Measurements from ENCODE around the gene AMY1C.
"Not testable (repeated sequence)": the region's sequence is repeated elsewhere in the genome, so short reads cannot be mapped to it uniquely, and the experiment has no call there.

The AMY1C gene

DNA sequence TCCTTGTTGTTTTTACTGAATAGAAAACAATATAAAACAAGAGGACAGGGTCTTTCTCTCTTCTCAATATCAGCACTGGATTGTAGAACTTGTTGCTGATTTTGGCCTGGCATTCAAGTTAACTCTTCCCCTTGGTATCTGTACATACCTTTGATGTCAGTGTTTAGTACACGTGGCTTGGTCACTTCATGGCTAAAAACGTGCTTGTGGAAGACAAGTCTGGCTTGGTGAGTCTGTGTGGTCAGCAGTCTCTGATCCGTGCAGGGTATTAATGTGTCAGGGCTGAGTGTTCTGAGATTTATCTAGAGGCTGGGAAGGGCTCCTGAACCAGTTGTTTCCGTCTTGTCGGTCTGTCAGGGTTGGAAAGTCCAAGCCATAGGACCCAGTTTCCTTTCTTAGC, at the start of gene AMY1C:
Gene AMY1C (plus strand): TSS at position 301 of the 400 bp plus-strand sequence. CDS start 572 bp downstream, outside the sequence.
- not testable (repeated sequence) for DNase-seq (ENCODE audit: low read depth)

- DNase-seq (ENCODE audit: low read depth): not testable (repeated sequence)
Observed at GRCh38 chr1:103700669-103701068, 49.0 kb upstream of the AMY1C start.

- not testable (repeated sequence) for DNase-seq (ENCODE audit: low read depth)
Observed at GRCh38 chr1:103701256-103701655, 48.4 kb upstream of the AMY1C start.

- DNase-seq (ENCODE audit: low read depth): not testable (repeated sequence)
Observed at GRCh38 chr1:103707670-103708069, 42.0 kb upstream of the AMY1C start.

- not testable (repeated sequence) for DNase-seq (ENCODE audit: low read depth)
Observed at GRCh38 chr1:103710381-103710780, 39.3 kb upstream of the AMY1C start.

DNA sequence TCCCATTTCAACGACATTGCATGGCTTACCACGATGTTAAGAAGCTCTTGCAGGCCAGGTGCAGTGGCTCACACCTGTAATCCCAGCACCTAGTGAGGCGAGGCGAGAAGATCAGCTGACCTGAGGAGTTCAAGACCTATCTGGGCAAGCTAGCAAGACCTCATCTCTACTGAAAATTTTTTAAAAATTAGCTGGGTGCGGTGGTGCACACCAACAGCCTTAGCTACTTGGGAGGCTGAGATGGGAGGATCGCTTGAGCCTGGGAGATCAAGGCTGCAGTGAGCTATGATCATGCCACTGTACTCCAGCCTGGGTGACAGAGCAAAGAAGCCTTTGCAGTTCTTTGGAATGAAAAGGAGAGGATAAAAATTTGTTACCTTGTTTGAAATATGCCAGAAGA, 32.3 kb upstream of the AMY1C start:
- not testable (repeated sequence) for DNase-seq (ENCODE audit: low read depth)

- DNase-seq (ENCODE audit: low read depth): not testable (repeated sequence)
Observed at GRCh38 chr1:103721473-103721872, 28.2 kb upstream of the AMY1C start.

GRCh38 chr1:103735334-103735733, 14.4 kb upstream of the AMY1C start:
- not testable (repeated sequence) for DNase-seq (ENCODE audit: low read depth)

DNA sequence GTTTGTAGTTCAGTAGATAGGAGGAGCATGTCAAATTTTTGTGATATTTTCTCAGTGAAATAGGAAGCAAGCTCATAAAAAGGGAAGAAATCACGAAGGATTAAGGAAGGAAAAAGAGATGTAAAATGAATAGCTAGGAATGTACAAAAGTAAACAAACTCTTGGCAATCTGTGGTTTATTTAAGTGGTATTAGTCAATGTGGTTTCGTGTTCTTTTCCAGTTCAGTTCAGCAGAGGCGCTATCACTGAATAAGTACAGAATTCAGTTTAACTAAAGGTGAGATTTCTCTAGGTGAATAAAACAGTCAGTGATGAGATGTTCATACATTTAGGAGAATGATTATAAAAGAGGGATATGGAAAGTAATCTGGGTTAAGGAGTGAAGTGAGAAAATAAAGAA, 11.7 kb upstream of the AMY1C start:
- not testable (repeated sequence) for DNase-seq (ENCODE audit: low read depth)

DNA sequence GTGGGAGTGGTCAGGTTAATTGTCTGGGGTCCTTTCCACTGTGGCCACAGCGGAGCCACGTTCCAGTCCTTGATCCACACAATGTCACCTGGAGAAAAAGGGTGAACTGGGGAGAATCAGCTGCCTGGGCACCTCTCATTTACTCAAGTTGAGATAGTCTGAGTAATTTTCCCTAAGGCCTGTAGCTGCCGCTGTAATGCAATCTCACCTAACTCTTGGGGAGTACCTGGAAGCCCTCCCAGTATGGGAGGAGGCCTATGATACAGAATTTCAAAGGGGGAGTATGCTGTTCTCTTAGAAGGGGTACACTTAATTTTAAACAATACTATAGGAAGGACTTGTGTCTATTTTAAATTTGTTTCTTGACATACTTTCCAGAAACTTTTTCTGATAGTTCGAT, 5.2 kb upstream of the AMY1C start:
- not testable (repeated sequence) for DNase-seq (ENCODE audit: low read depth)

DNA sequence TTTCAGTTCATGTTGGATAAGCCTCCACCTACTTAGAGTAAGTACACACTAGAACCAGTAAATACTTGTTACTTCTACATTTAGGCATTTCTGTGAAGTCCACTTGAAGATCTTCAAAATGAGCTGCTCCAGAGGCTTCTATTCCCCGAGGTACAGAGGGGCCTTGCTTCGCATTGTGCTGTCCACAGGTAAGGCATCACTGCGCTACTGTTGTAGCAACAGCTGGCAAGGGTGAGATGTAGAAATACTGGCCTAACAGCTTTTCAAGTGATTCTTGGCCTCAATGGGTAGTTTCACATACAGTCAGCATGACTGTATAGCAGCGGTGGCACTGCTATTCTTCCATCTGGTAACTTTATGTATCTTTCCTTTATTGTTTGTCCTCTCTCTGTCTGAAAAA, 4.7 kb upstream of the AMY1C start:
- DNase-seq (ENCODE audit: low read depth): not testable (repeated sequence)

- DNase-seq (ENCODE audit: low read depth): not testable (repeated sequence)
Observed at GRCh38 chr1:103748273-103748672, 1.4 kb upstream of the AMY1C start.

GRCh38 chr1:103761896-103762295, 12.2 kb downstream of the AMY1C start:
- no peak for DNase-seq (ENCODE audit: low read depth)

DNA sequence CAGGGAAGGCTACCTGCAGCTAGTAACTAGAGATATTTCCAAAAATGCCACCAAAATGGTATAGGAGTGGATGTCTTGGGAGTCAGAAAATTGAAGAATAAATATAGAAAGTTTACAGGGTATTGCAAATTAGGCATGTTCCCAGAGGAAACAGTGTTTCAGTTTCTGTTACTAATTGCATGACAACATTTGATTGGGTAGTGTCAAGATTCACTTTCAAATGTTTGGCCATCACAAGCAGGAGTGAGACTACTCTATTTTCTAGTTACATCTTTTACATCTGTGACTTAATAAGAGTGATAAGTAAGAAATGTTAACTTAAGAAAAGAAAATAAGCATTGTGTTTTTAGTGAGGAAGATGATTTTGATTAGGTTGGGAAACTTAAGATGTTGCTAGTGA, 30.2 kb downstream of the AMY1C start:
- DNase-seq (ENCODE audit: low read depth): no peak

DNA sequence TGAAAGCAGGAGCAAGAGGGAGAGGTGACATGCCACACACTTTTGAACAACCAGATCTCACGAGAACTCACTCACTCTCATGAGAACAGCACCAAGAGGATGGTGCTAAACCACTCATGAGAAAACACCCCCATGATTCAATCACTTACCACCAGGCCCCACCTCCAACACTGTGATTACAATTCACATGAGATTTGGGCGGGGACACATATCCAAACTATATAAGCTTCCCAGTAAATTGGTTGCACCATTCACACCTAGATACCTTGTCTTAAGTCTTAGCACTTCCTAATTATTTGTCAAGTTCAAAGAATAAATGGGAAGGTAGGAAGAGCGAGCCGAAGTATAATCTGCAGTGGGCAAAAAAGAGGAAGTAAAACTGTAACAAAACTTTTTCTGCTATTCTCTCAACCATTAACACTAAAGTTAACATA, 34.3 kb downstream of the AMY1C start:
- no peak for DNase-seq (ENCODE audit: low read depth)

DNA sequence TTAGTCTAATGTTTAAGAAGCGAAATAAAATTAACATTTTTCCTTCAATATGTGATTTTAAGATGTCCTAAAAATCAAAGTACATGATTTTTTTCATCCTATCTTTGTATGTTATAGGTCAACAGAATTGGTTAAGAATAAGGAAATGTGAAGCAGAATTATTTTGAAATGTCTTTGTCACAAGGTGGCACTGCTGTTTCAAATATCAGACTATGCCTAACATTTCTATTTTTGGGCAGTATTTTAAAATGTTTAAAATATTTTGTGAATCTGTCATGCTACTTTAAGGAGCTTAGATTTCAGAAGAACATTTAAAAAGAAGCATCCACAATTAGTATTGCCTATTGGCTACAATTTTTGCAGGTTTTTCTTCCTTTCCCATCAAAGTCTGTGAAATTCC, 38.7 kb downstream of the AMY1C start:
- no peak for DNase-seq (ENCODE audit: low read depth)

GRCh38 chr1:103790172-103790571, 40.5 kb downstream of the AMY1C start:
- DNase-seq (ENCODE audit: low read depth): no peak
